DOHH2 (cell line): ENCODE measurements around the gene CD151.

ENCODE experiments used
- EZH2phosphoT487 ChIP-seq: fragments of 200-600 bp; sonication (generic); IDR thresholded peaks from 2 replicates; pipeline ENCODE4 v1.6.1; 2017; ENCODE audit warnings: borderline replicate concordance, mild to moderate bottlenecking, antibody characterized with exemption, low read length, moderate library complexity, mixed read lengths
- TF ChIP-seq, protein P1 (sequence below): fragments of 200-600 bp; sonication (generic); IDR thresholded peaks from one replicate; pipeline ENCODE4 v1.5.1; 2014; ENCODE audit warnings: antibody characterized with exemption, mild to moderate bottlenecking, low read depth, low read length; ENCODE audit not compliant: poor library complexity, severe bottlenecking

GRCh38 chr11:813072-813455 is 19.7 kb upstream of the CD151 start:
- TF ChIP-seq, protein P1, sequence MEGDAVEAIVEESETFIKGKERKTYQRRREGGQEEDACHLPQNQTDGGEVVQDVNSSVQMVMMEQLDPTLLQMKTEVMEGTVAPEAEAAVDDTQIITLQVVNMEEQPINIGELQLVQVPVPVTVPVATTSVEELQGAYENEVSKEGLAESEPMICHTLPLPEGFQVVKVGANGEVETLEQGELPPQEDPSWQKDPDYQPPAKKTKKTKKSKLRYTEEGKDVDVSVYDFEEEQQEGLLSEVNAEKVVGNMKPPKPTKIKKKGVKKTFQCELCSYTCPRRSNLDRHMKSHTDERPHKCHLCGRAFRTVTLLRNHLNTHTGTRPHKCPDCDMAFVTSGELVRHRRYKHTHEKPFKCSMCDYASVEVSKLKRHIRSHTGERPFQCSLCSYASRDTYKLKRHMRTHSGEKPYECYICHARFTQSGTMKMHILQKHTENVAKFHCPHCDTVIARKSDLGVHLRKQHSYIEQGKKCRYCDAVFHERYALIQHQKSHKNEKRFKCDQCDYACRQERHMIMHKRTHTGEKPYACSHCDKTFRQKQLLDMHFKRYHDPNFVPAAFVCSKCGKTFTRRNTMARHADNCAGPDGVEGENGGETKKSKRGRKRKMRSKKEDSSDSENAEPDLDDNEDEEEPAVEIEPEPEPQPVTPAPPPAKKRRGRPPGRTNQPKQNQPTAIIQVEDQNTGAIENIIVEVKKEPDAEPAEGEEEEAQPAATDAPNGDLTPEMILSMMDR, result no peak
- no peak for TF ChIP-seq EZH2phosphoT487
